Measurements from ENCODE around the gene SPSB1.

SPSB1 gene

DNA sequence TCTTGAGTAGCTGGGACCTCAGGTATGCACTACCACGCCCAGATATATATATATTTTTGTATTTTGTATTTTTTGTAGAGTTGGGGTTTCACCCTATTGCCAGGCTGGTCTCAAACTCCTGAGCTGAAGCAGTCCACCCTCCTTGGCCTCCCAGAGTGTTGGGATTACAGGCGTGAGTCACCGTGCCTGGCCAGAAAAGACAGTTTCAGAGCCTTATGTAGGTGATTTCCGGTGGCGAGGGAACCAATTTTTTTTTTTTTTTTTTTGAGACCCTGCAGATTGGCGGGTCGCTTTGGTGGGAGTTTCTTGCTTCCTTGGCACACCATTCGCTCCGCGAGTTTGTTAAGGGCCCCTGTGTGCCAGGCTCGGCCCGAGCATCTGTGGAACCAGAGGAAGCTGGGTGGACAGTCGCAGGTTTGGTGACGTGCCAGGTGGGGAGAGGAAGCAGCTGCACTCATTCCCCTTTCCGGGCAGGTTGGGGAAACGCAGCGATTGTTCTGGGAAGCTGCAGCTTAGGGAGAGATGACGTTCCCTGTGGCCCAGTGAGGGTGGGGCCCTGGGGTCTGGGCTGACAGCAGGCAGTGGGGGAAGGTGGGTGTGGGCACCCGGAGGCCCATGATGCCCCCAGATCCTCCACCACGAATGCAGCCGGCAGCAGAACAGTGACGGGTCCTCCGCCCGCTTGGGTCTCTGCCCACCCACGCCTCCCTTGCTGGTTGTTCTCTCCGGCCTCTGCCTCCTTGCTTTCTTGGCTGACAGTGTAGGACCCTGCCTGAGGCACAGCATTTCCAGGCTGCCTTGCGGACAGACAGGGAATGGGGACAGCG, 25.1 kb downstream of the SPSB1 start:
- DNase-seq (ENCODE audit: low read depth in 2 of 2), result no peak

- DNase-seq (ENCODE audit: low read depth in 2 of 2), result no peak
Observed at GRCh38 chr1:9319208-9319788, 26.6 kb downstream of the SPSB1 start.

- DNase-seq (ENCODE audit: low read depth in 2 of 2), result no peak
Observed at GRCh38 chr1:9319789-9320519, 27.3 kb downstream of the SPSB1 start.

GRCh38 chr1:9320520-9321479, 28.1 kb downstream of the SPSB1 start:
- DNase-seq (ENCODE audit: low read depth in 2 of 2), result no peak

DNA sequence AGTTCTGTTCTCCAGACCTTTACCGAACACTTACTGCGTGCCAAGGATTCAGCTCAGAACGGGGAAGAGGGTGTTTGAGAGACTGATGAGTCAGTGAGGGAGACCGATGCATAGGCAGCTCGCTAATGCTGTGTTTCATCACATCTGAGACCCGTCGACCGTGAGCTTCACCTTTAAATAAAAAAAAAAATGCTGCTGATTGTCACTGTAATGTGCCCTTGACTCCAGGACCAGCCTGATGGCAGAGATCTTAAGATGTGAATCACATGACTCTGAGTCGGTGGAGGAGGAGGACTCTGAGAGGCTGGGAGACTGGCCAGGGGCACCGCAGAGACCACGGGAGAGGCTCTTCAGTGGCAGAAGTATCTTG, 28.8 kb downstream of the SPSB1 start:
- DNase-seq (ENCODE audit: low read depth in 2 of 2), result no peak

DNA sequence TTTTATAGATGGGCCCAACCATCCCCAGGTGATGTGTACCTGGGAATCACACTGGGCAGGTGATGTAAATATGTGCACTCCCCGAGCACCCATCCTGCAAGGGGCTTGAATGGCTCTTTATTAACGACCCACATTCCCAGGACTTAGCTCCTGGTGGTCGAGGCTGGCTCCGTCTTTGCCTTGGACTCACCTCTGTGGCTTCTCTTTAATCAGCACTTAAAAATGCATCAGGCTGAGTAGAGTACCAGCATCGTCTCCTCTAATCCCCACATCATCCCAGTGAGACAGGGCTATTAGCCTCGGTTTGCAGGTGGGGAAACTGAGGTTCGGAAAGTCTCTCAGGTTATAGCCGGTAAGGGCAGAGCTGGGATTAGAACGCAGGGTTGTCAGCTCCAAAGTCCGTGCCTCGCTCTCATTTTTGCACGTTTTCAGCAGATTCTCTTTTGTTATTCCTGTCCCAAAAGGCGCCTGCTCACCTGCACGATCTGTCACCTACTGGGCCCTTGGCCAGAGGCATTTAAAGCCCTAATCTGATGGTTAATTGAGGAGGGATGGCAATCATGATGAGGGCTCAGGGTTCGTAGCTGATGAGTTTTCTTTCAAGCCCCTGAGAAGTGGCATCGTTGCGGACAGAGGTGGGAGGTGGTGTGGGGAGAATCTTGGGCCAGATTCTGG, 29.4 kb downstream of the SPSB1 start:
- DNase-seq (ENCODE audit: low read depth in 2 of 2), result no peak

GRCh38 chr1:9322661-9323244, 30.1 kb downstream of the SPSB1 start:
- no peak for DNase-seq (ENCODE audit: low read depth in 2 of 2)

DNA sequence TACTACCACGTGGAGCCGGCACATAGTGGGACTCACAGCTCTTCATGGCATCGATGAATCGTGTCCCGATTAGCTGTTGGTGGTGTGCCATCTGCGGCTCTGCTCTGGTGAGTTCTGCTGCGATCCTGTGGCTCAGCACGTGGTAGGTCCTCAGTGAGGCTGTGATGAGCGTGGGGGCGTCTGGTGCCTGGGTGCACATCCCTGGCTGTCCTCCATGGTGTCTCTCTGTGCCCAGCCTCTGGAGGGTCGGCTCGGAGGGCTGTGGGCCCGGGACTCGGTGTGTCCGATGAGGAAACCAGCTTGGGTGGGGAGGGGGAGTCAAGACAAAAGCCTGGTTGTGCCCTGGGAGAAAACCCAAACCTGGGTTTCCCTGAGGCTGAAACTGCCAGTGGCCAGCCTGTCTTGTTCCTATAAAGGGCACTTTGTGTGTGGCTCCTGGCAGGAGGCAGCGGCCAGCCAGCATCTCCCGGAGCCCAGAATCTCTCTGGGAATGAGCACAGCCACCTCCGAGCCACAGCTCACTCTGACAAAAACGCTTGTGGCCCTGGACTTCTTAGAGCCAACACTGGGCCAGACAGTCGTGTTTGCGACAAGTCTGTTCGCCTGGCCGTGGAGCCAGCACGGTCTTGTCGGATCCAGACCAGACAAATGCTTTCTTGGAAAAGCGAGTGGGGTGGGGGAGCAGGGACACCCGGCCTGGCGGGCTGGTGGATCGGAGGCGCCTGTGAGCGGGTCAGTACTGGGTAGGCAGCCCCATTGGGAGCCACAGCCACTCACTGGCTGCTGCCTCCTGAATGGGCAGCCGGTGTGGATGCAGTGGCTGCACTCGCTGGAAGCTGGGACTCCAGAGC, 31.8 kb downstream of the SPSB1 start:
- DNase-seq (ENCODE audit: low read depth in 2 of 2), result no peak

- no peak for DNase-seq (ENCODE audit: low read depth in 2 of 2)
Observed at GRCh38 chr1:9326596-9326995, 33.9 kb downstream of the SPSB1 start.

DNA sequence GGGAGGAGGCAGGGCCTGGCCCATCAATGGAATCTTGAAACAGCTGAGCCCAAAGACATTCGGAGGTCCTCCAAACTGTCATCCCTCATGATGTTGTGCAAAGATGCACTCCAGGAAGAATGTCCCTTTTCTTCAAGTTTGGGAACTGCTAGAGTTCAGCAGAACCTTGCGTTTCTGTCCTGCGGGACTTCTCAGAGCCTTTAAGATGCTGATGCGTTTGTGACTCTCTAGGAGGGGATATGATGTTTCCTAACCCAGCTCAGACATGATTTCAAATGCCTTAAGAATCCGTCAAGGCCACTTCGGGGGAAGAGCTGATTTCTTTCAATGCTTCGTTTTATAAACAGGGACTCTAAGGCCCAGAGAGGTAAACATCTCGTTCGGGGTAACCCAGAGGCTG, 35.5 kb downstream of the SPSB1 start:
- DNase-seq (ENCODE audit: low read depth in 2 of 2), result no peak

- no peak for DNase-seq (ENCODE audit: low read depth in 2 of 2)
Observed at GRCh38 chr1:9328715-9329114, 36.0 kb downstream of the SPSB1 start.

- DNase-seq (ENCODE audit: low read depth in 2 of 2), result no peak
Observed at GRCh38 chr1:9331016-9331415, 38.3 kb downstream of the SPSB1 start.

DNA sequence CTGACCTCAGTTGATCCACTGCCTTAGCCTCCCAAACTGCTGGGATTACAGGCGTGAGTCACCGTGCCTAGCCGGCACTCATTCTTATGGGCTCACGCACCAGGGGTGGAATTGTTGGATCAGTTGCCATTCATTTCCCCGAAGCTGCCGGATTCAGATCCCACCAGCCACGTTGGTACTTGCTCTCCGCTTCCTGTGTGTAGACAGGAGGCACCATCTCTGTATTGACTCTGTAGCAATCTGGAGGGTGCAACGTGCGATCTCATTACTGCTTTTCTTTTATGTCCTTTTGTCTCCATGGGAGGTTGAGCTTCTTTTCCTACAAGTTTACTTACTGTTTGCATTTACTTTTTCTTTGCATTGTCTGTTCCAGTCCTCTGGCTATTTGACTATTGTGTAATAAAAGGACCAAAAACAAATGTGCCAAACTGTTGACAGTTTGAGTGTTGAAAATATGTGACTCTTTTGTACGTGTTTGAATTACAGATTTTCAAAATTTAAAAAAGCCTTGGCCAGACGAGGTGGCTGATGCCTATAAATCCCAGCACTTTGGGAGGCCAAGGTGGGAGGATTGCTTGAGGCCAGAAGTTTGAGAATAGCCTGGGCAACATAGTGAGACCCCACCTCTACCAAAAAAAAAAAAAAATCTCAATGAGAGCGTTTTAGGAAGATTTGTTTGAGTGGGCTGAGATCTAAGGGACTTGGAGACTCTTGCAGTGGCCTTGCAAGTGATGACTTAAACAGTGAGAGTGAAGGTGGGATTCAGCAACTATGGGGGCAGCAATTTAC, 39.1 kb downstream of the SPSB1 start:
- no peak for DNase-seq (ENCODE audit: low read depth in 2 of 2)

DNA sequence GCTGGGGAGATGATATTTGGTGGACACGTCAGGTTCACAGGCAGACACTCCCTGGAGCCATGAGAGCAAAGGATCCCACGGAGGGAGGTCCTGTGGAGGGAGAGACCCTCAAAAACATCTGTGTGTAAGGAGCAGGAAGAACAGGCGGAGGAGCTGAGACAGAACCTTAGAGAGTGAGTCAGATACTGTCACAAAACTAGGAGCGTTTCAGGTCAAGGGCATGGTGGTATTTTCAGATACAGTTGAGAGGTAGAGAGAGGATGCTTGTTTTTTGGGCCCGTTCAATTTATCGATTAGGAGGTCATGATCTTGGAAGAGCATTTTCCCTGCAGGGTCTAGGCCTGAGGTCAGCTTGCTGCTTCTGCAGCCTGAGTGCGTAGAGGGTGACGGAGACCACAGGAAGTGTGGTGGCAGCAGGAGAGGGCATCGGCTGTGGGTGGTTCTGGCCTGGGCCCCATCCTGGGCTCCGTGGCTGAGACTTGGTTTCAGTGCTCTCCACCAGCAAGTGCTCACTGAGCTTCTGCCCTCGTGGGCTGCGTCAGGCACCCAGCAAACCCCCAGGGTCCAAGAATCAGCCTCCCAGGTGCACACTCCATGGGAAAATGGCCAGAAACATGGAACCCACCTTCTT, 39.9 kb downstream of the SPSB1 start:
- no peak for DNase-seq (ENCODE audit: low read depth in 2 of 2)

DNA sequence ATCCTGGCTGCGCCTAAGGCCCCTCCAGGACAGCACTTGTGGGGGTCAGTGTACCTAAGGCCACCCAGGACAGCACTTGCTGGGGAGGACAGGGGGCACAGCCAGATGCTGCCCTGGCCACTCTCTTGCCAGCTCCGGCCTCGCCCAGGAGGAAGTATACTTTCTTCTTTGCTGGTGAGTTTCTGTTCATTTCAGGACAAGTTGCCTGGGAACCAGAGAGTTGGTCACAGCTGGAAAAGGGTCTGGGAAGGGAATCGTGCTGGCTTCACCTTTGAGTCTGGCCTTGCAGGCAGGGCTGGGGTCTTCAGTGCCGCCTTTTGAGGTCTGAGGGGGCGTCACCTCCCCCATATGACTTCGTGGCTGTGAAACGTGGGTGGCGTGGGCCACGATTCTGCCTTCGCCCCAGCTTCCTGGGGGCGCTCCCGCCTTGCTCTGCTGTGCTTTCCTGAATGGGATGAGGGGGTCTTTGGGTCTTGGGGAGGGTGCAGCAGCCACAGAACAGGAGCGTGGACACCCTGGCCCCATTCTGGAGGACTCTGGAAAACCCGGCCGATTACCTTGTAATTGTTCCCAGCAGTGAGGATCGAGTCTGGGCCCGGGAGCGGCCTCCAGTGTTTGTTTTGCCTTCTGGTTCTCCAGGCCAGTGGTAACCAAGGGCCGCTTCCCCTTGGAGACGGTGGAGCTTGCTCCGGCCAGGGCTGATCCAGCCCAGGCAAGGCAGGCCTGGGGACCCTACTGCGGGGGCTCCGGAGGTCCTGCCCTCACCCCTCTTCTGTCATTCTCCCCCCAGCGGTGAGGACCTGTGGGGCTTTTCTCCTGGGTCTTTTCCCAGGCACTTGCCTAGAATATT, 45.9 kb downstream of the SPSB1 start:
- DNase-seq (ENCODE audit: low read depth in 2 of 2), result no peak

DNA sequence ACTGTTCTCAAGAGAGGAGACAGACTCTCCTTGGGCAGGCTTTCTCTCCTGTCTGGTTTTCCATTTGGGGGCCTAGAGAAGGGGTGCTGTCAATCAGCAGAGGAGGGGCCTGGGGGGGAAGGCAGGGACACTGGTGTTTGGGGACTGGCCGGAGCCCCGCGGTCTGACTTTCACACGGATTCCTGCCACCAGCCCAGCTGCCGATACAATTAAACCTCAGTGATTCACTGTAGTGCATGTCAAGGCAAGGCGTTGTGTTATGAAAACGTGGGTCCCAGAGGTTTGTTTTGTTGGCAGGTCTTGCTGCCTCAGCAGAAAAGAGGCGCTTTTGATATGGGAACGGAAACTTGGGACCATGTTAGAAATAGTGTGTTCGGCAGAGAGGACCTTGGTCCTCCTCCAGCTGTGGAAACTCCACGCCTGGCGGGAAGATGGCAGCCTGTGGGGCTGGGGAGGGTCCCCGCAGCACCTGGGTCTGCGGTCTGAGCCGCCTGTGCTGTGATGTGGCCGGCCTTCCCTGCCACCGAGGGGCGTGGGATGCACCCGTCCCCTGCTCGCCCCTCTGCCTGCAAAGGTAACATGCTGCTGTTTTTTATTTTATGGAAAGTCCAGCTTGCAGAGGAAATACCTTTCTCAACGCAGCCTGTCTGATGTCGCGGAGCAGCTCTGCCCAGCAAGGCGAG, 47.6 kb downstream of the SPSB1 start:
- no peak for DNase-seq (ENCODE audit: low read depth in 2 of 2)

DNA sequence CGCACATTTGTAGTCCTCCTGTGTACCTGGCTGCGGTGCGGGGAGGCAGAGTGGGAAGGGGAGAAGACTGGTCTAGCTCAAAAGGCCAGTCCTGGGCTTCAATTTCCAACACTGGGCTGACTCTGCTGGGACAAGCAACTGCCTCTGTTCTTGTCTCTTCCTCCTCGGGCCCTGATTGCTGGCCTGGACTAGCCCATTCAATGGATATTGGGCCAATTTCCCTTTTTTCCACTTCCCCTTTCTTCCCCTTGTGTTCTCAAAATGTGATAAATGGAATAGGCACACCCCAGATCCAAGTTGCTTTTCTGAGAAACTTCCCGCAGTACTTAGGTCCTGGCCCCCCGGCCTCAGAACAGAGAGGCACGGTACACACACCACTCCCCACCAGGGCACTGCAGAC, 48.2 kb downstream of the SPSB1 start:
- no peak for DNase-seq (ENCODE audit: low read depth in 2 of 2)

All from stimulated activated CD4-positive, alpha-beta T cell treated with anti-CD3 and anti-CD28 coated beads, Interleukin-4, amount 100 ng/mL, for 48 hours (primary cell).